Measurements from ENCODE around the gene HBP1. TPM values are rescaled to one million over a fixed set of nuclear protein-coding genes. Genes with fewer than 3 reads are reported as not detected.
A peak's percentile ranks its signal among the peaks of the same experiment; 100 is the strongest.

Gene HBP1
- total and polyA plus RNA-seq, 10 donors: 23.9 to 141 (median 79.5) TPM

DNA sequence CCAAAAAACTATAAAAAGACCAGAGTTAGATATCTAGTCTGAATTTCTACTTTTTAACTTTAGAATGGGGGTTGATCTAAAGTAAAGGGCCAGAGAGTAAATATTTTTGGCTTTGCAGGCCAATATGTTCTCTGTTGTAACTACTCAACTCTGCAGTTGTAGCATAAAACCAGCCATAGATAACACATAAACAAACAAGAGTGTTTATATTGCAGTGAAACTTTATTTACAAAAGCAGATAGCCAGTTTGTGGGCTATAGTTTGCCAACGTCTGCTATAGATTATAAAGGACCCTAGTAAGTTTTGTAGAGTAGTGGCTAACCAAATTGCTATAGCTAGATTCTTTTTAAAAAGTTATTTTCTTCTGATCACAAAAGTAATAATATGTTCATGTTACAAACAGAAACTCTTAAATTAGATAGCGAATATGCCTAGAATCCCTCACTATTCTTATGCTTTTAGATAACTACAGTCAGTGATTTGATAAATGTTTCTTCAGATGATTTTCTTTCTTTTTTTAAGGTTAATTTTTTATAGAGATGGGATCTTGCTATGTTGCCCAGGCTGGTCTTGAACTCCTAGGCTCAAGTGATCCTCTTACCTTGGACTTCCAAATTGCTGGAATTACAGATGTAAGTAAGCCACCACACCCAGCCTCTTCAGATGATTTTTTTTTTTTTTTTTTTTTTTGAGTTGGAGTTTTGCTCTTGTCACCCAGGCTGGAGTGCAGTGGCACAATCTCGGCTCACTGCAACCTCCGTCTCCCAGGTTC is 23.6 kb upstream of the HBP1 start:
- TF ChIP-seq, protein P1, sequence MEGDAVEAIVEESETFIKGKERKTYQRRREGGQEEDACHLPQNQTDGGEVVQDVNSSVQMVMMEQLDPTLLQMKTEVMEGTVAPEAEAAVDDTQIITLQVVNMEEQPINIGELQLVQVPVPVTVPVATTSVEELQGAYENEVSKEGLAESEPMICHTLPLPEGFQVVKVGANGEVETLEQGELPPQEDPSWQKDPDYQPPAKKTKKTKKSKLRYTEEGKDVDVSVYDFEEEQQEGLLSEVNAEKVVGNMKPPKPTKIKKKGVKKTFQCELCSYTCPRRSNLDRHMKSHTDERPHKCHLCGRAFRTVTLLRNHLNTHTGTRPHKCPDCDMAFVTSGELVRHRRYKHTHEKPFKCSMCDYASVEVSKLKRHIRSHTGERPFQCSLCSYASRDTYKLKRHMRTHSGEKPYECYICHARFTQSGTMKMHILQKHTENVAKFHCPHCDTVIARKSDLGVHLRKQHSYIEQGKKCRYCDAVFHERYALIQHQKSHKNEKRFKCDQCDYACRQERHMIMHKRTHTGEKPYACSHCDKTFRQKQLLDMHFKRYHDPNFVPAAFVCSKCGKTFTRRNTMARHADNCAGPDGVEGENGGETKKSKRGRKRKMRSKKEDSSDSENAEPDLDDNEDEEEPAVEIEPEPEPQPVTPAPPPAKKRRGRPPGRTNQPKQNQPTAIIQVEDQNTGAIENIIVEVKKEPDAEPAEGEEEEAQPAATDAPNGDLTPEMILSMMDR (IDR thresholded peaks at IDR 0.05 in 8 of 11, conservative IDR thresholded peaks at IDR 0.05 in 3 of 11): no peak
- TF ChIP-seq POLR2AphosphoS5 (IDR thresholded peaks at IDR 0.05) (no peak), POLR2A (IDR thresholded peaks at IDR 0.05) (no peak)
- WGBS, 5 donors: 89 to 95% (median 93%) methylated on average over 4 of the region's 4 CpGs
- Histone ChIP-seq H3K4me3 (no peak overlapping the region), H3K36me3 (no peaks in the 10 kb centered on the region), H3K4me1 (peaks cover 0 to 18% (median 7%) of the 10 kb centered on the region in 6 donors), H3K27ac (no peak overlapping the region), H3K27me3 (replicated peaks in 1 of 7) (no peaks in the 10 kb centered on the region), H3K9me3 (no peaks in the 10 kb centered on the region)
- intact Hi-C loops (cut with DNase I; ENCODE audit: low total_unique reads): no loop called here
- no peak for DNase-seq

DNA sequence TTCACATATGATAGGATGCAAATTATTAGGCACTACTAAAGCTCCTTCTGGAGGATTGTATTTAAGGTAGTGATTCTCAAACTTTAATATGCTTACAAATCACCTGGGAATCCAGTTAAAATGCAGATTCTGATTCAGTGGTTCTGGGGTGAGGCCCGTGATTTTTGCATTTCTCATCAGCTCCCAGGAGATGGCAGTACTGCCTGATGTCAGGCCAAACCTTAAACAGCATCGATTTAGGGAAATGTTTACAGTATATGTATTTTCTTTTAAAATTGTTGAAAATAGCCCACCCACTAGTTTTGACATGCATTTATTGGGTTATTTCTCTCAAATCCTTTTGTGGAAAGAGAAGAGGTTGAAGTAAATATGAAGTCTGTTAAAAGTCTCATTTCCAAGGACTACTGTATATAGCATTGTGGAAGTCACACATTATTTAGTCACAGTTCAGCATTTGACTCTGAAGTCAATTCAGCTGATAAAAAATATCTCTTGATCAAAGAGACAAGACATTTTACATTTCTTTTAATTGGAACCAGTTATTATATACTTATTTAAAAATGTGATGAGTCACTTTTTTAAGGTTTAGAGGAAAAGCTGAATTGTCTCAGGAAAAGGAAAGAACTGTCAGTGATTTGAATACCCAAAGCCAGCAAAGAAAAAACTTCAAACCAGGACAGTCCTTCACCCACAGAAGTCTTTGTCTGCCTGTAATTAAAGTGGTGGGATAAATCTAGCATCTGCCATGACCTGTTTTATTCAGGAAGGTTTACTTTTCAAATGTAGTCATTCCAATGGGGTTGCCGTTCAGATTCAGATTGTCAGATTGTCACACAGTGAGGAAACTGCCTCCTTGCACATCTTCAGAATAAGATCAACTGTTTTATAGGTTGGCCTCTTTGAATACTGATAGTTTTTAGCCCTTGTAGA is 21.1 kb upstream of the HBP1 start:
- peak overlapping the region in 5 of 8 donors; percentile 4 to 45 (median 36) for H3K27ac ChIP-seq
- no peaks in the 10 kb centered on the region for H3K9me3 ChIP-seq
- peaks cover 0 to 20% (median 7%) of the 10 kb centered on the region in 6 donors for H3K4me1 ChIP-seq
- no peak for TF ChIP-seq POLR2AphosphoS5 (IDR thresholded peaks at IDR 0.05)
- TF ChIP-seq, protein P1 (IDR thresholded peaks at IDR 0.05 in 8 of 11, conservative IDR thresholded peaks at IDR 0.05 in 3 of 11): peak in 10 of 11 experiments; percentile 21 to 70 (median 58)
- H3K4me3 ChIP-seq: no peak overlapping the region
- no peaks in the 10 kb centered on the region for H3K36me3 ChIP-seq
- intact Hi-C loops (cut with DNase I; ENCODE audit: low total_unique reads): loop anchor here (2.0 kb wide), 1 partner anchor 355 kb away; no protein-coding TSS in a partner anchor
- H3K27me3 ChIP-seq (replicated peaks in 1 of 7): no peaks in the 10 kb centered on the region
- 27 to 32% (median 30%) methylated on average over 3 of the region's 3 CpGs for WGBS, 5 donors
- no peak for DNase-seq

DNA sequence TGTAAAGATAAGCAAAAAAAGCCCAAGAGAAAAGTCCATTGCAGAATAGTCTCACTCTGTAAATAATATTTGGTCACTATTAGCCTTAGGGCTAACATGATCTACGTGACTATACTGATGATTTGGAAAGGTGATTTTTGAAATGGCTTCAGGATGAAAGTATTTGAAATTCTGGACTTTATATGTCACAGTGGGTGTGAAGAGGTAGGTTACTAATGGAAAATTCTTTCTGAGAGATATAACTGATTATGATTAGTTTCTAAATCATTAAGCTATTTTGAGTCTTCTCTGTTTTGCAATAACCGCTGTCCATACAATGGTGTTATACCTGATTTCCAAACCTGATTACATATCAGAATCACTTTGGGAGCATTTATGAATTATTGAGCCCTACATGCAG is 20.1 kb upstream of the HBP1 start:
- Histone ChIP-seq H3K27me3 (replicated peaks in 1 of 7) (no peaks in the 10 kb centered on the region), H3K9me3 (no peaks in the 10 kb centered on the region), H3K36me3 (no peaks in the 10 kb centered on the region), H3K27ac (peak overlapping the region in 1 of 8 donors; percentile 40), H3K4me1 (peaks cover 0 to 20% (median 7%) of the 10 kb centered on the region in 6 donors), H3K4me3 (no peak overlapping the region)
- TF ChIP-seq, protein P1 (IDR thresholded peaks at IDR 0.05 in 8 of 11, conservative IDR thresholded peaks at IDR 0.05 in 3 of 11): no peak
- TF ChIP-seq POLR2AphosphoS5 (IDR thresholded peaks at IDR 0.05) (no peak), POLR2A (IDR thresholded peaks at IDR 0.05) (no peak)
- intact Hi-C loops (cut with DNase I; ENCODE audit: low total_unique reads): loop anchor here (2.0 kb wide), 1 partner anchor 356 kb away; no protein-coding TSS in a partner anchor
- DNase-seq: no peak
- 94 to 100% (median 94%) methylated on average over 2 of the region's 2 CpGs for whole genome bisulfite sequencing, 5 donors

Data from spleen (tissue), 11 donors.